Stomach (tissue), 9 donors: ENCODE results near the gene RETREG2. TPM values are rescaled to one million over a fixed set of nuclear protein-coding genes. Genes with fewer than 3 reads are reported as not detected.

Source experiments
- DNase-seq, 2 donors: peaks; one replicate each; pipeline versions ENCODE4 v3.0.0 to v3.0.0-alpha.2; 2013 to 2019
- H3K27ac ChIP-seq, 5 donors: fragments of 200-600 bp in 4 of 5; sonication (generic) in 4 of 5; one replicate each; pipeline ENCODE4 v1.5.1; 2013 to 2019; ENCODE audit warnings: mild to moderate bottlenecking in 1 of 5, moderate library complexity in 1 of 5
- H3K27me3 ChIP-seq, 3 donors: fragments of 200-600 bp; sonication (generic); one replicate each; pipeline ENCODE4 v1.5.1; 2017 to 2019; ENCODE audit warnings: mixed run types in 1 of 3
- H3K36me3 ChIP-seq, 4 donors: fragments of 200-600 bp; sonication (generic); 1 replicate in 3 of 4; 2 replicates in 1 of 4; pipeline ENCODE4 v1.5.1; 2016 to 2019
- H3K4me1 ChIP-seq, 4 donors: fragments of 200-600 bp; sonication (generic); one replicate each; pipeline ENCODE4 v1.5.1; 2016 to 2019
- H3K4me3 ChIP-seq, 4 donors: fragments of 200-600 bp; sonication (generic) in 3 of 4; one replicate each; pipeline ENCODE4 v1.5.1; 2016 to 2019; ENCODE audit warnings: mild to moderate bottlenecking in 1 of 4
- H3K9me3 ChIP-seq, 4 donors: fragments of 200-600 bp; sonication (generic); one replicate each; pipeline ENCODE4 v1.5.1; 2016 to 2019
- EP300 ChIP-seq: sonication (generic); formaldehyde crosslinking; IDR thresholded peaks from one replicate; pipeline ENCODE4 v1.6.1; 2017; ENCODE audit warnings: antibody characterized with exemption
- POLR2A ChIP-seq, 4 donors: fragments of 450-650 bp; IDR thresholded peaks; one replicate each; pipeline ENCODE4 v1.6.1; 2016; ENCODE audit warnings: antibody characterized with exemption in 4 of 4, control low read depth in 2 of 4, mild to moderate bottlenecking in 1 of 4, moderate library complexity in 1 of 4
- POLR2AphosphoS5 ChIP-seq, 3 donors: sonication (generic); formaldehyde crosslinking; IDR thresholded peaks; one replicate each; pipeline ENCODE4 v1.6.1; 2016; ENCODE audit warnings: antibody characterized with exemption in 3 of 3
- whole genome bisulfite sequencing, 5 donors: extraction: QIAGEN DNeasy Blood & Tissue Kit in 3 of 5; methylation state at CpG; one replicate each; pipeline versions ENCODE4 v1.1.5 to v1.1.7; 2013 to 2018; 5-methylcytosine and 5-hydroxymethylcytosine counted together
- intact Hi-C: fragments of 100-400 bp; cut with DNase I; formaldehyde crosslinking; loops from one replicate; pipeline ENCODE4 v1.15.1; 2023; ENCODE audit warnings: low total_unique reads
- polyA plus RNA-seq, 3 donors: library from polyadenylated mRNA; stranded (reverse); fragments of 200-250 nt; gene quantifications; one replicate each; pipeline ENCODE4 v1.2.3, GENCODE V29; 2013
- total RNA-seq, 5 donors: library from RNA; depleted of rRNA; stranded (reverse); fragments of >200 nt; gene quantifications; one replicate each; pipeline versions ENCODE4 v1.1.0 to v1.2.3, GENCODE V29; 2014 to 2016
- TF ChIP-seq, protein P1 (sequence below), 7 experiments: fragments of 450-650 bp in 4 of 7; fragments of 200-600 bp in 3 of 7; sonication (generic) in 3 of 7; IDR thresholded peaks; one replicate each; pipeline ENCODE4 v1.5.1; 2016 to 2019; ENCODE audit warnings: antibody characterized with exemption in 7 of 7, control low read depth in 2 of 7, mild to moderate bottlenecking in 1 of 7
- donor health status: healthy with polysubstance abuse.
- donor health status: Bipolar disorder and iron deficiency.
- donor health status: healthy.

The RETREG2 gene
- total and polyA plus RNA-seq, 8 donors = 23.9 to 97.3 (median 43.0) TPM

- H3K4me1 ChIP-seq = peaks cover 25 to 55% (median 37%) of the 10 kb centered on the region in 4 donors
- intact Hi-C loops = loop anchor here (10.0 kb wide), 1 partner anchor 64 kb away; no protein-coding TSS in a partner anchor
- no peaks in the 10 kb centered on the region for H3K27me3 ChIP-seq
- WGBS, 5 donors = 91 to 94% (median 92%) methylated on average over 17 to 19 of the region's 19 CpGs
- no peak for DNase-seq
- peaks cover 63 to 71% (median 67%) of the 10 kb centered on the region in 4 donors for H3K36me3 ChIP-seq
- no peak overlapping the region for H3K27ac ChIP-seq
- H3K9me3 ChIP-seq = no peaks in the 10 kb centered on the region
- H3K4me3 ChIP-seq = no peak overlapping the region
- TF ChIP-seq, protein P1, sequence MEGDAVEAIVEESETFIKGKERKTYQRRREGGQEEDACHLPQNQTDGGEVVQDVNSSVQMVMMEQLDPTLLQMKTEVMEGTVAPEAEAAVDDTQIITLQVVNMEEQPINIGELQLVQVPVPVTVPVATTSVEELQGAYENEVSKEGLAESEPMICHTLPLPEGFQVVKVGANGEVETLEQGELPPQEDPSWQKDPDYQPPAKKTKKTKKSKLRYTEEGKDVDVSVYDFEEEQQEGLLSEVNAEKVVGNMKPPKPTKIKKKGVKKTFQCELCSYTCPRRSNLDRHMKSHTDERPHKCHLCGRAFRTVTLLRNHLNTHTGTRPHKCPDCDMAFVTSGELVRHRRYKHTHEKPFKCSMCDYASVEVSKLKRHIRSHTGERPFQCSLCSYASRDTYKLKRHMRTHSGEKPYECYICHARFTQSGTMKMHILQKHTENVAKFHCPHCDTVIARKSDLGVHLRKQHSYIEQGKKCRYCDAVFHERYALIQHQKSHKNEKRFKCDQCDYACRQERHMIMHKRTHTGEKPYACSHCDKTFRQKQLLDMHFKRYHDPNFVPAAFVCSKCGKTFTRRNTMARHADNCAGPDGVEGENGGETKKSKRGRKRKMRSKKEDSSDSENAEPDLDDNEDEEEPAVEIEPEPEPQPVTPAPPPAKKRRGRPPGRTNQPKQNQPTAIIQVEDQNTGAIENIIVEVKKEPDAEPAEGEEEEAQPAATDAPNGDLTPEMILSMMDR (IDR thresholded peaks at IDR 0.05) = no peak
- TF ChIP-seq POLR2A (IDR thresholded peaks at IDR 0.05) = no peak
- TF ChIP-seq EP300 = no peak
- no peak for TF ChIP-seq POLR2AphosphoS5 (IDR thresholded peaks at IDR 0.05)
Measured at GRCh38 chr2:219220652-219221402, 42.8 kb downstream of the RETREG2 start.

GRCh38 chr2:219221957-219222518 lies 44.0 kb downstream of the RETREG2 start:
- no peak for TF ChIP-seq EP300
- DNase-seq = no peak
- H3K4me1 ChIP-seq = peaks cover 20 to 53% (median 30%) of the 10 kb centered on the region in 4 donors
- H3K27ac ChIP-seq = no peak overlapping the region
- intact Hi-C loops = loop anchor here (10.0 kb wide), 1 partner anchor 63 kb away; no protein-coding TSS in a partner anchor
- H3K4me3 ChIP-seq = no peak overlapping the region
- no peaks in the 10 kb centered on the region for H3K27me3 ChIP-seq
- WGBS, 5 donors = 89 to 97% (median 93%) methylated on average over 12 to 16 of the region's 16 CpGs
- H3K9me3 ChIP-seq = no peaks in the 10 kb centered on the region
- peaks cover 59 to 76% (median 74%) of the 10 kb centered on the region in 4 donors for H3K36me3 ChIP-seq

DNA sequence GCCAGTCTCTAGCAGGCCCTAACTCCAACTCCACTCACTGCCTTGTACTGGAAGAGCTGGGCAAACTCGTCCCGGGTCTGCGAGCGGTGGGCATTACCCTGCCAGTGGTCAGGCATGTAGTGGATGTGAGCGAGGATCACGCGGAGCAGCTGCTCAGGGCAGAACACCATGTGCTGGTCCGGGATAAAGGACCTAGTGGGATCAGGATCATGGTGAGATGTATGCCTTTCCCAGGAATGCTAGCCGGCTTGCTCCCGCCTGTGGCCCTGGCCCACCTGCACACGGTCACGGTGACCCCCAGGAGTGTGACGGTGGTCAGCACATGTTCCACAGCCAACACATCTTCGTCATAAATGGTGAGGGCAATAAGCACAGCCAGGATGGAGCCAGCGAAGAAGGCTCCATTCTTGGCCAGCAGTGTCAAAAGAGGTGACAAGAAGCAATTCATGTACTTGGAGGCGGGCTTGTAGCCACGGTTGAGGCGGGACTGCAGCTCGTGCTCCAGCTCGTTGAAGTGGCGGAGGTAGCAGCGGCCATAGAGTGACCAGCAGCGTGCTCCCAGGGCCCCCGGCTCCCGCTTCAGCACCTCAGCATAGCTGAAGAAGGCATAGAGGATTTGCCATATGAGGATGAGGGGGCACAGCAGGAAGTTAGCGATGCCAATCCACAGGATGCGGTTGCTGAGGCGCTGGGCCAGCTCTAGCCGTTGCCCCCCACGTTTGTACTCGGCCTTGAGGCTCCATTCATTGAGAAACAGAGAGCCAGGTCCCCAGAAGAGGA lies 45.9 kb downstream of the RETREG2 start:
- WGBS, 5 donors = 87 to 96% (median 93%) methylated on average over 29 to 31 of the region's 31 CpGs
- H3K4me3 ChIP-seq = no peak overlapping the region
- H3K4me1 ChIP-seq = peaks cover 20 to 54% (median 28%) of the 10 kb centered on the region in 4 donors
- intact Hi-C loops = loop anchor here (10.0 kb wide), 1 partner anchor 61 kb away; no protein-coding TSS in a partner anchor
- no peaks in the 10 kb centered on the region for H3K27me3 ChIP-seq
- DNase-seq = no peak
- TF ChIP-seq, protein P1 (IDR thresholded peaks at IDR 0.05) = no peak
- TF ChIP-seq EP300 (no peak), POLR2AphosphoS5 (IDR thresholded peaks at IDR 0.05) (no peak), POLR2A (IDR thresholded peaks at IDR 0.05) (no peak)
- H3K9me3 ChIP-seq = no peaks in the 10 kb centered on the region
- no peak overlapping the region for H3K27ac ChIP-seq
- peaks cover 59 to 78% (median 75%) of the 10 kb centered on the region in 4 donors for H3K36me3 ChIP-seq

DNA sequence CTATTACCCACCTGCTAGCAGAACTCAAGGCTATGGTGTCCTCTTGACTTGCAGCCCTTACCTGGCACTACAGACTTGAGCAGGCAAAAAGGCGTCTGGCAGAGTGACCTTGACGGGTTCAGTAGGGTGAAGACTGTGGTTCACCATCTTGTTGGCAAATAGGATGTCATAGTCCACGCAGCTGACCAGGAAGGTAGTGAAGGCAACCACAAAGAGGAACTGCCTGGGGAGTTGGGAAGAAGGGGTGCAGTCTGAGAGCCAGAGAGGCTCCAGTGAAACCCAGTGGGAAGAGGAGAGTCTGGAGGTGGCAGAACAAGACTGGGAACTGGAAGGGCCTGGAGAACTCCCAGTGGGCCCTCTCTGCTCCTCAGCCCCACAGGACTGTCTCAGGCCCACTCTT lies 47.3 kb downstream of the RETREG2 start:
- Histone ChIP-seq H3K27ac (no peak overlapping the region), H3K36me3 (peaks cover 55 to 69% (median 67%) of the 10 kb centered on the region in 4 donors), H3K4me1 (peaks cover 13 to 44% (median 23%) of the 10 kb centered on the region in 4 donors), H3K27me3 (no peaks in the 10 kb centered on the region), H3K9me3 (no peaks in the 10 kb centered on the region), H3K4me3 (no peak overlapping the region)
- WGBS, 5 donors = 80 to 94% (median 90%) methylated on average over 3 of the region's 3 CpGs
- intact Hi-C loops = loop anchor here (10.0 kb wide), 1 partner anchor 59 kb away; no protein-coding TSS in a partner anchor
- no peak for DNase-seq
- TF ChIP-seq, protein P1 (IDR thresholded peaks at IDR 0.05) = no peak
- TF ChIP-seq EP300 = no peak
- TF ChIP-seq POLR2AphosphoS5 (IDR thresholded peaks at IDR 0.05) = no peak
- TF ChIP-seq POLR2A (IDR thresholded peaks at IDR 0.05) = no peak
